K562 (cell line): Measurements from ENCODE around the gene IDNK. TPM values are rescaled to one million over a fixed set of nuclear protein-coding genes. Genes with fewer than 3 reads are reported as not detected.
A peak's percentile ranks its signal among the peaks of the same experiment; 100 is the strongest.

Experiments used
- ATAC-seq: fragments of 200-7000 bp; cut with Tn5 transposase; 3 replicates; pipeline ENCODE4 v1.9.1; 2020; ENCODE audit warnings: moderate library complexity
- BruUV-seq: library from RNA; stranded (reverse); fragments of 400-500 nt; replicated peaks from 2 replicates; lab custom pipeline; 2021; lab: Mats Ljungman, UMichigan
- CTCF ChIA-PET: fragments of 300-600 bp; formaldehyde crosslinking; extraction: SDS; loops from one replicate; lab custom pipeline; 2021; ENCODE audit warnings: low intra/inter-chr PET ratio; lab: Yijun Ruan, JAX
- POLR2A ChIA-PET: fragments of 300-600, 350-650 bp; sonication (Branson Sonifier 250); formaldehyde crosslinking; extraction: SDS; loops from one replicate; lab custom pipeline; 2021; ENCODE audit warnings: antibody characterized with exemption, inconsistent platforms; lab: Yijun Ruan, JAX
- DNase-seq, 4 experiments: peaks; one replicate each; pipeline versions ENCODE4 v3.0.0 to v3.0.0-alpha.2; 2011 to 2018; ENCODE audit warnings: low spot score in 3 of 4, mixed read lengths in 3 of 4; ENCODE audit errors: extremely low read depth in 1 of 4
- FAIRE-seq: peaks from 2 replicates; lab custom pipeline; 2011; peaks lifted over from hg19 to GRCh38; lab: Jason Lieb, UNC
- H2AFZ ChIP-seq: 2 replicates; pipeline ENCODE4 v1.6.0; 2011; ENCODE audit warnings: low read depth, low read length, control low read depth, inconsistent platforms
- H3K27ac ChIP-seq: fragments of 200-600 bp; 3 replicates; pipeline ENCODE4 v1.8.0; 2011; ENCODE audit warnings: low read depth, mild to moderate bottlenecking, control low read depth, inconsistent platforms, low read length, moderate library complexity, mixed read lengths; ENCODE audit errors: extremely low read depth
- H3K27me3 ChIP-seq, 2 experiments: fragments of 300-600 bp in 1 of 2; 2 replicates in 1 of 2; 3 replicates in 1 of 2; pipeline versions ENCODE4 v1.6.0 to v1.8.0; 2011; ENCODE audit warnings: inconsistent platforms in 2 of 2, low read length in 2 of 2, mild to moderate bottlenecking in 1 of 2, mixed read lengths in 1 of 2, moderate library complexity in 1 of 2; ENCODE audit not compliant: control insufficient read depth in 2 of 2, insufficient read depth in 2 of 2
- H3K36me3 ChIP-seq: fragments of 300-600 bp; 3 replicates; pipeline ENCODE4 v1.8.0; 2011; ENCODE audit warnings: mild to moderate bottlenecking, low read length, inconsistent platforms; ENCODE audit not compliant: control insufficient read depth, insufficient read depth
- H3K4me1 ChIP-seq, 2 experiments: fragments of 200-600 bp in 1 of 2; replicated peaks in 1 of 2; 2 replicates in 1 of 2; 3 replicates in 1 of 2; pipeline versions ENCODE4 v1.5.1 to v1.8.0; 2011; ENCODE audit warnings: inconsistent platforms in 2 of 2, low read length in 2 of 2, mild to moderate bottlenecking in 1 of 2, mixed read lengths in 1 of 2, moderate library complexity in 1 of 2; ENCODE audit not compliant: control insufficient read depth in 2 of 2, insufficient read depth in 2 of 2
- H3K4me2 ChIP-seq: 2 replicates; pipeline ENCODE4 v1.6.1; 2011; ENCODE audit warnings: low read length, control low read depth, inconsistent platforms, mixed read lengths; ENCODE audit not compliant: insufficient read depth
- H3K4me3 ChIP-seq: fragments of 200-600 bp; sonication (generic), shearing (Covaris generic); 2 replicates; pipeline ENCODE4 v1.5.1; 2016; ENCODE audit warnings: control low read depth, inconsistent platforms
- H3K79me2 ChIP-seq: fragments of 200-600 bp; 3 replicates; pipeline ENCODE4 v1.8.0; 2011; ENCODE audit warnings: low read length, inconsistent platforms; ENCODE audit not compliant: control insufficient read depth, insufficient read depth
- H3K9ac ChIP-seq, 2 experiments: 2 replicates each; pipeline versions ENCODE4 v1.6.0 to v1.6.1; 2011; ENCODE audit warnings: low read depth in 2 of 2, low read length in 2 of 2, control low read depth in 1 of 2, inconsistent platforms in 1 of 2, mild to moderate bottlenecking in 1 of 2, mixed read lengths in 1 of 2; ENCODE audit not compliant: insufficient read depth in 1 of 2
- H3K9me1 ChIP-seq: one replicate; pipeline ENCODE4 v1.6.0; 2011; ENCODE audit warnings: inconsistent platforms, mild to moderate bottlenecking, low read length, moderate library complexity; ENCODE audit not compliant: control insufficient read depth, insufficient read depth
- H3K9me3 ChIP-seq: replicated peaks from 2 replicates; pipeline ENCODE4 v1.5.1; 2011; ENCODE audit warnings: low read depth, low read length, inconsistent platforms; ENCODE audit not compliant: control insufficient read depth, insufficient read depth
- H4K20me1 ChIP-seq: replicated peaks from 2 replicates; pipeline ENCODE4 v1.6.1; 2011; ENCODE audit warnings: low read length, inconsistent platforms, mixed read lengths; ENCODE audit not compliant: control insufficient read depth, insufficient read depth
- AFF1 ChIP-seq, 2 experiments: fragments of 450-650 bp; IDR thresholded peaks; 2 replicates each; pipeline ENCODE4 v1.6.1; 2018; ENCODE audit warnings: mild to moderate bottlenecking in 2 of 2, low read depth in 1 of 2; ENCODE audit not compliant: partially characterized antibody in 2 of 2
- ARID1B ChIP-seq: fragments of 450-650 bp; IDR thresholded peaks from 2 replicates; pipeline ENCODE4 v1.6.1; 2016; ENCODE audit warnings: antibody characterized with exemption, mild to moderate bottlenecking, inconsistent platforms
- CBFA2T3 ChIP-seq: fragments of 450-650 bp; IDR thresholded peaks from 2 replicates; pipeline ENCODE4 v1.6.1; 2017
- EHMT2 ChIP-seq: fragments of 450-650 bp; IDR thresholded peaks from 2 replicates; pipeline ENCODE4 v1.6.1; 2018; ENCODE audit warnings: antibody characterized with exemption
- FOSL1 ChIP-seq: fragments of 200-800 bp; sonication (Bioruptor generic); conservative IDR thresholded peaks from 2 replicates; pipeline ENCODE4 v1.6.1; 2016; ENCODE audit warnings: missing genetic modification characterization, missing compliant biosample characterization
- HDAC1 ChIP-seq, 2 experiments: fragments of 450-650 bp; IDR thresholded peaks; 2 replicates each; pipeline ENCODE4 v1.6.1; 2016 to 2017; ENCODE audit warnings: inconsistent platforms in 1 of 2, mild to moderate bottlenecking in 1 of 2, moderate library complexity in 1 of 2
- HNRNPUL1 ChIP-seq: fragments of 200-400 bp; formaldehyde crosslinking; IDR thresholded peaks from 2 replicates; pipeline ENCODE4 v1.6.1; 2017; ENCODE audit warnings: low read length
- HOXB6 ChIP-seq: fragments of 250-450 bp; sonication (Bioruptor Pico); IDR thresholded peaks from 2 replicates; pipeline ENCODE4 v1.5.1; 2022; ENCODE audit warnings: mild to moderate bottlenecking, borderline replicate concordance
- KDM1A ChIP-seq, 2 experiments: fragments of 450-650 bp; IDR thresholded peaks; 2 replicates each; pipeline ENCODE4 v1.6.1; 2016; ENCODE audit warnings: mild to moderate bottlenecking in 2 of 2
- RCOR1 ChIP-seq, 2 experiments: IDR thresholded peaks; 2 replicates each; pipeline ENCODE4 v1.6.1; 2012; ENCODE audit warnings: low read depth in 2 of 2, low read length in 2 of 2, borderline replicate concordance in 1 of 2, improper control_type of control experiment in 1 of 2
- TRIM28 ChIP-seq: fragments of 450-650 bp; IDR thresholded peaks from 2 replicates; pipeline ENCODE4 v1.6.1; 2017
- ZEB2 ChIP-seq: fragments of 450-650 bp; IDR thresholded peaks from 2 replicates; pipeline ENCODE4 v1.6.1; 2016
- WGBS: fragments of 100-300 bp; shearing (Covaris generic); methylation state at CpG from one replicate; pipeline ENCODE4 v1.1.6; 2016; ENCODE audit warnings: low coverage, mixed read lengths; ENCODE audit not compliant: insufficient coverage; ENCODE audit errors: missing lambda C conversion rate; 5-methylcytosine and 5-hydroxymethylcytosine counted together
- in situ Hi-C: fragments of 300-500 bp; cut with MboI; formaldehyde crosslinking; loops from 4 replicates; pipeline ENCODE4 v1.15.0; 2018; ENCODE audit warnings: inconsistent platforms, mixed read lengths
- intact Hi-C: fragments of 100-400 bp; cut with micrococcal nuclease; formaldehyde crosslinking; loops from 2 replicates; pipeline ENCODE4 v1.14.2; 2022
- polyA plus RNA-seq, 8 experiments: library from polyadenylated mRNA; depleted of rRNA in 4 of 8; stranded (reverse) in 5 of 8; unstranded in 3 of 8; fragments of >200 nt; fragmentation: Nextera tagmentation in 2 of 8; fragmentation: Illumina TruSeq in 1 of 8; extraction: Ambion mirVana in 2 of 8; extraction: Trizol in 1 of 8; gene quantifications; 2 replicates each; pipeline versions ENCODE4 v1.2.1 to v1.2.3, GENCODE V29; 2011 to 2014; ENCODE audit warnings: inconsistent platforms in 1 of 8, missing spikeins in 1 of 8
- total RNA-seq, 7 experiments: library from RNA; depleted of rRNA in 6 of 7; stranded (reverse); fragments of >200 nt in 6 of 7; fragmentation: Illumina TruSeq in 2 of 7; extraction: Trizol in 2 of 7; gene quantifications; 2 replicates each; pipeline versions ENCODE4 v1.2.1 to v1.2.3, GENCODE V29; 2011 to 2021; ENCODE audit warnings: low replicate concordance in 1 of 7

Gene IDNK
- total and polyA plus RNA-seq, 9 of the 15 experiments (the other 6 are each of a cell fraction or from before 2014, with no cell fraction given): 0.41 to 1.1 (median 0.55) TPM

DNA sequence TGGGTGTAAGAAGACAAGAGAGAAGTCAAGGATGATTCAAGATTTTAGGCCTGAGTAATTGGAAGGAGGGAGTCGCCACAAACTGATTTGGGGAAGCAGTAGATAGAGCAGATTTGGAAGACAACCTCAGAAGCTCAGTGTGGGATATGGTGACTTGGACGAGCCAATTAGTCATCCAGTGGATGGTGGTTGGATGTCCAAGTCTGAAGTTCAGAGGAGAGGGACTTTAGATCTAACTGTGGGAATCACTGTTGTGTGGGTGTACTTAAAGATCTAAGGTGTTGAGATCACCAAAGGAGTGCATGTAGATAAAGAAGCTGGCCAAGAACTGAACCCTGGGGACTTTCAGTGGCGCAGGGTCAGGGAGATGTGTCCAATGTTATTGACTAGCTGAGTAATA lies 2.2 kb downstream of the IDNK start:
- ChIA-PET POLR2A (interaction anchor here (1.6 kb wide), 1 partner anchor 11 kb away, joined by 3 read pairs; no protein-coding TSS in a partner anchor), CTCF (no interaction called here)
- no TSS peak for BruUV-seq
- H3K9me1 ChIP-seq: no peaks in the 10 kb centered on the region
- TF ChIP-seq EHMT2 (peak; percentile 31; the same call in 1 of the 2 replicates), TRIM28 (no peak), KDM1A (IDR thresholded peaks at IDR 0.05) (peak; percentile 81 to 87), HOXB6 (no peak), ARID1B (0 out of 2 replicates have a peak, but pooled peaks have one; percentile 10), FOSL1 (tag) (peak; percentile 51; the same call in 1 of the 2 replicates), HDAC1 (IDR thresholded peaks at IDR 0.05) (peak in 1 of 2 experiments; percentile 55; a peak in 2 of 4 replicates), CBFA2T3 (peak; percentile 23; the same call in 1 of the 2 replicates), ZEB2 (no peak), AFF1 (IDR thresholded peaks at IDR 0.05; ENCODE audit: low read depth in 1 of 2, partially characterized antibody in 2 of 2) (no peak), HNRNPUL1 (no peak), RCOR1 (IDR thresholded peaks at IDR 0.05; ENCODE audit: borderline replicate concordance in 1 of 2, low read depth in 2 of 2, low read length in 2 of 2) (peak in 1 of 2 experiments; percentile 78; a peak in 2 of 4 replicates)
- H3K36me3 ChIP-seq: peaks cover 3% of the 10 kb centered on the region; the same call in 1 of the 3 replicates
- peaks cover 11 to 14% of the 10 kb centered on the region in 2 experiments; a peak in 3 of 5 replicates for H3K4me1 ChIP-seq
- no peaks in the 10 kb centered on the region for H4K20me1 ChIP-seq
- no peak overlapping the region for H3K27ac ChIP-seq
- no peak overlapping the region for H2AFZ ChIP-seq
- H3K79me2 ChIP-seq: no peaks in the 10 kb centered on the region
- no peak for ATAC-seq
- H3K4me2 ChIP-seq: no peak overlapping the region
- H3K9ac ChIP-seq: no peak overlapping the region
- intact Hi-C loops (loop anchor here (10.0 kb wide), 1 partner anchor 190 kb away; the partner anchor contains the start of gene GKAP1), in situ Hi-C loops (no loop called here)
- peak; percentile 72 for FAIRE-seq
- no peak overlapping the region for H3K4me3 ChIP-seq
- no peaks in the 10 kb centered on the region for H3K27me3 ChIP-seq
- 28% methylated on average over 3 of the region's 3 CpGs for WGBS
- DNase-seq: peak in 1 of 4 experiments; percentile 34
- no peaks in the 10 kb centered on the region for H3K9me3 ChIP-seq
